Muscle of leg (tissue), 11 donors: ENCODE data around the gene IFNA10. TPM values are rescaled to one million over a fixed set of nuclear protein-coding genes. Genes with fewer than 3 reads are reported as not detected.
A peak's percentile ranks its signal among the peaks of the same experiment; 100 is the strongest.
"Not testable (repeated sequence)": the region's sequence is repeated elsewhere in the genome, so short reads cannot be mapped to it uniquely, and the experiment has no call there.

Experiments
- DNase-seq: peaks from one replicate; pipeline ENCODE4 v3.0.0; 2013
- H3K27ac ChIP-seq: one replicate; pipeline ENCODE4 v1.5.1; 2013; ENCODE audit warnings: mild to moderate bottlenecking, low read length, control low read depth
- H3K27me3 ChIP-seq: one replicate; pipeline ENCODE4 v1.6.1; 2013; ENCODE audit warnings: low read length; ENCODE audit not compliant: control insufficient read depth, insufficient read depth
- H3K36me3 ChIP-seq: one replicate; pipeline ENCODE4 v1.6.1; 2013; ENCODE audit warnings: low read length; ENCODE audit not compliant: control insufficient read depth, insufficient read depth
- H3K4me1 ChIP-seq: one replicate; pipeline ENCODE4 v1.6.1; 2013; ENCODE audit warnings: low read length; ENCODE audit not compliant: control insufficient read depth, insufficient read depth
- H3K4me3 ChIP-seq: one replicate; pipeline ENCODE4 v1.5.1; 2013; ENCODE audit warnings: low read length, control low read depth
- H3K9me3 ChIP-seq: replicated peaks from 2 replicates; pipeline ENCODE4 v1.6.1; 2013; ENCODE audit warnings: low read depth, low read length; ENCODE audit not compliant: control insufficient read depth
- WGBS: methylation state at CpG from one replicate; pipeline ENCODE4 v1.1.5; 2013; ENCODE audit warnings: missing lambda C conversion rate; ENCODE audit not compliant: insufficient coverage; 5-methylcytosine and 5-hydroxymethylcytosine counted together
- polyA plus RNA-seq, 8 donors: library from polyadenylated mRNA; unstranded; fragments of 120-200 nt; gene quantifications; one replicate each; pipeline versions ENCODE4 v1.2.1 to v1.2.3, GENCODE V29; 2013; ENCODE audit warnings: inconsistent platforms in 1 of 8, low replicate concordance in 1 of 8; ENCODE audit not compliant: insufficient read length in 8 of 8, insufficient read depth in 1 of 8
- total RNA-seq: library from RNA; stranded (reverse); fragments of 120-200 nt; gene quantifications from one replicate; pipeline ENCODE4 v1.2.4, GENCODE V29; 2013

IFNA10 gene
- total and polyA plus RNA-seq, 9 donors, result not detected

- Histone ChIP-seq H3K27me3 (no peaks in the 10 kb centered on the region), H3K27ac (no peak overlapping the region), H3K4me3 (no peak overlapping the region), H3K4me1 (no peaks in the 10 kb centered on the region), H3K9me3 (no peaks in the 10 kb centered on the region), H3K36me3 (no peaks in the 10 kb centered on the region)
- DNase-seq, result no peak
- WGBS, result 79% methylated on average over 3 of the region's 4 CpGs
Observed at GRCh38 chr9:21234153-21234687, 27.3 kb upstream of the IFNA10 start.

GRCh38 chr9:21233258-21233657 is 26.3 kb upstream of the IFNA10 start:
- 100% methylated on average over 1 of the region's 2 CpGs for WGBS
- Histone ChIP-seq H3K4me1 (no peaks in the 10 kb centered on the region), H3K27ac (no peak overlapping the region), H3K9me3 (no peaks in the 10 kb centered on the region), H3K27me3 (no peaks in the 10 kb centered on the region), H3K4me3 (no peak overlapping the region), H3K36me3 (no peaks in the 10 kb centered on the region)
- no peak for DNase-seq

GRCh38 chr9:21228122-21228521 is 21.2 kb upstream of the IFNA10 start, which contains the start of gene IFNA17:
Gene IFNA17, minus strand, starts transcription at chr9:21228222. Its CDS starts 49 bp downstream, at chr9:21228173.
- no CpG with 5 or more reads among the region's 2 CpGs for WGBS
- H3K27me3 ChIP-seq, result no peaks in the 10 kb centered on the region

GRCh38 chr9:21217211-21217610 is 10.3 kb upstream of the IFNA10 start, which contains the start of gene IFNA16:
Gene IFNA16, minus strand, starts transcription at chr9:21217311. Its CDS starts 6 bp downstream, at chr9:21217305.
- not testable (repeated sequence) for H3K27ac ChIP-seq
- WGBS, result 100% methylated on average over 1 of the region's 1 CpG

More at GRCh38 chr9:21228122-21228521, 21.2 kb upstream of the IFNA10 start, which contains the start of gene IFNA17:
- H3K4me1 ChIP-seq, result no peaks in the 10 kb centered on the region
- no peaks in the 10 kb centered on the region for H3K9me3 ChIP-seq
- DNase-seq, result no peak
- H3K4me3 ChIP-seq, result no peak within 1 kb of the TSS
- H3K27ac ChIP-seq, result no peak within 1 kb of the TSS
- no peaks in the 10 kb centered on the region for H3K36me3 ChIP-seq

GRCh38 chr9:21213411-21214326 is 6.7 kb upstream of the IFNA10 start:
- H3K36me3 ChIP-seq, H3K4me3 ChIP-seq, H3K9me3 ChIP-seq, H3K27ac ChIP-seq, H3K4me1 ChIP-seq, H3K27me3 ChIP-seq: not testable (repeated sequence)
- DNase-seq, result peak; percentile 1
- WGBS, result no CpG with 5 or more reads among the region's 5 CpGs

More at GRCh38 chr9:21217211-21217610, 10.3 kb upstream of the IFNA10 start, which contains the start of gene IFNA16:
- H3K4me1 ChIP-seq, H3K36me3 ChIP-seq, H3K9me3 ChIP-seq, H3K4me3 ChIP-seq, DNase-seq, H3K27me3 ChIP-seq: not testable (repeated sequence)

- 100% methylated on average over 1 of the region's 2 CpGs for WGBS
- not testable (repeated sequence) for H3K4me1 ChIP-seq, H3K36me3 ChIP-seq, H3K27me3 ChIP-seq, DNase-seq, H3K9me3 ChIP-seq, H3K4me3 ChIP-seq, H3K27ac ChIP-seq
Observed at GRCh38 chr9:21212160-21212559, 5.2 kb upstream of the IFNA10 start.

- DNase-seq, H3K4me3 ChIP-seq, H3K9me3 ChIP-seq, H3K36me3 ChIP-seq, H3K4me1 ChIP-seq, H3K27ac ChIP-seq, H3K27me3 ChIP-seq: not testable (repeated sequence)
- WGBS, result no CpG with 5 or more reads among the region's 2 CpGs
Observed at GRCh38 chr9:21210782-21211181, 3.8 kb upstream of the IFNA10 start.

GRCh38 chr9:21210311-21210710 is 3.4 kb upstream of the IFNA10 start:
- no peaks in the 10 kb centered on the region for H3K4me1 ChIP-seq

GRCh38 chr9:21205204-21205603 is 1.7 kb downstream of the IFNA10 start:
- Histone ChIP-seq H3K27me3 (no peaks in the 10 kb centered on the region), H3K27ac (no peak overlapping the region), H3K36me3 (no peaks in the 10 kb centered on the region), H3K4me3 (no peak overlapping the region), H3K9me3 (no peaks in the 10 kb centered on the region), H3K4me1 (no peaks in the 10 kb centered on the region)
- no peak for DNase-seq

More at GRCh38 chr9:21210311-21210710, 3.4 kb upstream of the IFNA10 start:
- no peak for DNase-seq
- Histone ChIP-seq H3K27me3 (no peaks in the 10 kb centered on the region), H3K27ac (no peak overlapping the region), H3K9me3 (no peaks in the 10 kb centered on the region), H3K36me3 (no peaks in the 10 kb centered on the region), H3K4me3 (no peak overlapping the region)
- 90% methylated on average over 7 of the region's 7 CpGs for WGBS

GRCh38 chr9:21202105-21202504 is 4.8 kb downstream of the IFNA10 start, which contains the start of gene IFNA7:
Gene IFNA7, minus strand, starts transcription at chr9:21202205. Its CDS starts 40 bp downstream, at chr9:21202165.
- H3K27me3 ChIP-seq, DNase-seq, H3K4me1 ChIP-seq, H3K27ac ChIP-seq, H3K9me3 ChIP-seq, H3K4me3 ChIP-seq, H3K36me3 ChIP-seq: not testable (repeated sequence)
- 80% methylated on average over 1 of the region's 4 CpGs for WGBS
